Dedifferentiated amniotic fluid mesenchymal stem cell (primary cell): ENCODE results near the gene RPS6KB1.
"Not testable (repeated sequence)": the region's sequence is repeated elsewhere in the genome, so short reads cannot be mapped to it uniquely, and the experiment has no call there.

Source experiments
- DNase-seq: peaks from one replicate; pipeline ENCODE4 v3.0.0-alpha.2; 2016; ENCODE audit errors: extremely low spot score

Gene RPS6KB1

DNA sequence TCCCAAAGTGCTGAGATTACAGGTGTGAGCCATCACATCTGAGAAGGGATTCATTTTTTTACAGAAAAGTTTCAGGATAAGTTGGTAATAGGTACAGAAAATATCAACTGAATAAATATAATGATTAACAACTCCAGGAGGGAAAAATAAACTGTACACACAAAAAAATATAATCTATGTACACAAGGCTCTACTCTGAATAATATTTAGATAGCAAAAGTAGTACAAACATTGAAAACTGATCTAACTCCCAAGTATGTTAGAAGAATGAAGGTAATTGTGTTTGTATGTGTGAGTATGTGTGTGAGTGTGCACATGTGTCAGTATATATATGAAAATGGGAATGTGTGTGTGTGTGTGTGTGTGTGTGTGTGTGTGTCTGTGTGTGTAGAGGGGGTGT lies 20.6 kb upstream of the RPS6KB1 start:
- no peak for DNase-seq

DNA sequence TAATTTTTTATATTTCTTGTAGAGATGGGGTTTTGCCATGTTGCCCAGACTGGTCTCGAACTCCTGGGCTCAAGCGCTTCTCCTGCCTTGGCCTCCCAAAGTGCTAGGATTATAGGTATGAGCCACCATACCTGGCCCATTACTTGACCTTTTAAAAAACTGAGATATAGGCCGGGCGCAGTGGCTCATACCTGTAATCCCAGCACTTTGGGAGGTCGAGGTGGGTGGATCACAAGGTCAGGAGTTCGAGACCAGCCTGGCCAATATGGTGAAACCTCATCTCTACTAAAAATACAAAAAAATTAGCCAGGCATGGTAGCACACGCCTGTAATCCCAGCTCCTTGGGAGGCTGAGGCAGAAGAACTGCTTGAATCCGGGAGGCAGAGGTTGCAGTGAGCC lies 19.5 kb upstream of the RPS6KB1 start:
- DNase-seq = not testable (repeated sequence)

DNA sequence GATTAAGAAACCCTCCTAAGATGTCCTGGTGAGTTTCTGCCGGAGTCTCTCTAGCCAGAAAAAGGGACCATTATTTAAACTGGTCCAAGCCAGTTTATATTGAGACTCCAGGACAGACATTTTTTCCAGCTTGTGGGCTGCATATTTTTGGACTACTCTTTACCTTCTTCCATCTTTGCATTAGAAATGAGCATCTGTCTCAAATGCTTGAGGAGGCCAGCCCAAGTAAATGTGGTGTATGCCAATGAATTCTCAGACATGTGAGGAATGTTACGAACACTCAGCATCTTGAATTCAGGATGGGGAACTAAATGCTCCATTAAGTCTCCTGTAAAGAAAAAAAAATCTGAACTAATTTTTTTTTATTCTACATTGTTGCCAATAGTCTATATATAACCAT lies 18.5 kb upstream of the RPS6KB1 start:
- no peak for DNase-seq

DNA sequence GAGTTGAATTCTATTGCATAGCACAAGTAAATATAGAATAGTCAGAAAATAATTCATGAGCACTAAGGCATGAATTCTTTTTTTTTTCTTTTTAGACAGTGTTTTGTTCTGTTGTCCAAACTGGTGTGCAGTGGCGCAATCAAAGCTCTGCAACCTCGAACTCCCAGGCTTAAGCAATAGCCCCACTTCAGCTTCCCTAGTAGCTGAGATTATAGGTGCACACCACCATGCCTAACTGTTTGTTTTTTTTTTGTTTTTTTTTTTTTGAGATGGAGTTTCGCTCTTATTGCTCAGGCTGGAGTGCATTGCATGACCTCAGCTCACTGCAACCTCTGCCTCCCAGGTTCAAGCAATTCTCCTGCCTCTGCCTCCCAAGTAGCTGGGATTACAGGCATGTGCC lies 16.8 kb upstream of the RPS6KB1 start:
- no peak for DNase-seq

DNA sequence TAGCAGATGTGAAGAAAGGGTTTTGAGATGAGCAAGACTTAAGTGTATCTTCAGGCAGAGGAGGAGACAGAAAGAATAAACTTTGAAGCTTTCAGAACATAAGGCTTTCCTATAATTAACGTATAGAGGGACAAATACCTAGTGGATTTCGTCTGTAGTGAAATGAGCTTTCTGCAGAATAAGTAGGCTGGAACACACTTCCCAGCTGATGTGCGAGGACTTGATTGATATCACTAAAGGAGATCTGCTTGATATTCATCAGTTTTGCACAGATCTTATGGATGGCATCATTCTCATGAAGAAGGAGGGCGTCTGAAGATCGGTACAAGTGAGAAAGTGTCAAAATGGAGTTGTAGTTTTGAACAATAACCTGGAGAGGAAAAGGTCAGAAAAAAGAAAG lies 15.0 kb upstream of the RPS6KB1 start:
- DNase-seq = no peak

DNA sequence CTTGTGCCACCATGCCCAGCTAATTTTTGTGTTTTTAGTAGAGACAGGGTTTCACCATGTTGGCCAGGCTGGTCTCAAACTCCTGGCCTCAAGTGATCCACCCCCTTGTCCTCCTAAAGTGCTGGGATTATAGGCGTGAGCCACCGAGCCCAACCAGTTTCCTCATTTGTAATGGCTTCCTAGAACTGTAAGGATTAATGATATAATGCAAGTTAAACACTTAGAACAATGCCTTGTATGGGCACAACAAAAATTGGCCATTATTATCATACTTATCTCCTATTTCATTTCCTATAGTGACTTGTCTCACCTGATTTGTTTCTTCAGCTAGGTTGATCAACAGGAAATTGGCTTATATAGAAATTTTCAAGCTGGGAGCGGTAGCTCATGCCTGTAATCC lies 14.3 kb upstream of the RPS6KB1 start:
- DNase-seq = no peak

DNA sequence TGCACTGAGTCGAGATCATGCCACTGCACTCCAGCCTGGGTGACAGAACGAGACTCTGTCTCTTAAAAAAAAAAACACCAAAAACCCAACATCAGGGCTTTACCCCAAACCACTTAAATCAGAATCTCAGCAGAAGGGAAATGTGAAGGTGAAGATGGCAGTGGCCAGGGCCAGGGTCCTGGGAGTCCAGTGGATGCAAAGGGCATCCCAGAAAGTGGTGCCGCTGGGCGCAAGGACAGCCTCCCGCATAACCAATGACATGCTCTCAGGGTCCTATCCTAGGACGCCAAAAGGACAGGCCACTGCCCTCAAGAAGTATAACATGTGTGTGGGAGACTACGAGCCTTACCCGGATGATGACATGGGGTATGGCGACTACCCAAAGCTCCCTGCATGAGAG lies 8.1 kb upstream of the RPS6KB1 start:
- no peak for DNase-seq

DNA sequence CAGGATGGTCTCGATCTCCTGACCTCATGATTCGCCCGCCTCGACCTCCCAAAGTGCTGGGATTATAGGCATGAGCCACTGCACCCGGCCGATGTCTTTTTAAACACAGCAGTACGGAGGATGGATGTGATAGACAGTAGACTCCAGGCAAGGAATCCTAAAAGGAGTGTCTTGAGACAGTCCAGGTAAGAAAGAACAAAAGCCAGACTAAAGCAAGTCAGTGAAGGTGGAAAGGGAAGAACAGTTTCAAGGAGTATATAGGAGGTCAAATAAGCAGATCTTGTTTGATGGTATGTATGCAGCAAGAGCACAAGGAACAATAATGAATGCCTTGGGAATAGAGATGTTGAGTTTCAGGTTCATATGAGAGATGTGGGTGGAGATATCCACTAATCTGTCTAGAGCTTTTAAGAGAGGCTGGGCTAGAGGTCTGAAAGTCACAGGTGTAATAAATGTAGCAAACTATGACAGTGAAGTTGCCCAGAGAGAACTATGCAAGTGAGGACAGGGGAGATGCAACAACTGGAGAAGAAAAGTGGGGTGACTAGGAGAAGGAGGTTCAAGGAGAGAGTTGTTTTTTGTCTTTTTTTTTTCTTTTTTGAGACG lies 4.7 kb upstream of the RPS6KB1 start:
- no peak for DNase-seq

DNA sequence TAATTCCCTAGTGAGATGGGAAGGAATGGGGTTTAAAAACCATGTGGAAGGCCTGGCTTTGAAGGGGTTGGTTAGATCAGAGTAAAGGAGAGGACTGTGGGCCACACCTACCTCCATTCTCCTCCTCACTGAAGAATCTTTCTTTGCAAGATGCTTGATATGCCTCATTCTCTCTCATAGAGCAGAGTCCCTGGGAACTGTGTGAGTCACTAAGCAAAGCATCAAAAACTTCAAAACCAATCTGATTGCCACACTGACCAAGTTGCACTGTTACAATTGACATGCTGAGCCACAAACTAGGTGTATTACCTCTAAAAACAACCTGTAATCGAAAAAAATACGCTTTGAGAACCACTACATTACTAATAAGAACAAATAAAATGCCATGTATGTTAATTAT lies 2.2 kb upstream of the RPS6KB1 start:
- DNase-seq = no peak

DNA sequence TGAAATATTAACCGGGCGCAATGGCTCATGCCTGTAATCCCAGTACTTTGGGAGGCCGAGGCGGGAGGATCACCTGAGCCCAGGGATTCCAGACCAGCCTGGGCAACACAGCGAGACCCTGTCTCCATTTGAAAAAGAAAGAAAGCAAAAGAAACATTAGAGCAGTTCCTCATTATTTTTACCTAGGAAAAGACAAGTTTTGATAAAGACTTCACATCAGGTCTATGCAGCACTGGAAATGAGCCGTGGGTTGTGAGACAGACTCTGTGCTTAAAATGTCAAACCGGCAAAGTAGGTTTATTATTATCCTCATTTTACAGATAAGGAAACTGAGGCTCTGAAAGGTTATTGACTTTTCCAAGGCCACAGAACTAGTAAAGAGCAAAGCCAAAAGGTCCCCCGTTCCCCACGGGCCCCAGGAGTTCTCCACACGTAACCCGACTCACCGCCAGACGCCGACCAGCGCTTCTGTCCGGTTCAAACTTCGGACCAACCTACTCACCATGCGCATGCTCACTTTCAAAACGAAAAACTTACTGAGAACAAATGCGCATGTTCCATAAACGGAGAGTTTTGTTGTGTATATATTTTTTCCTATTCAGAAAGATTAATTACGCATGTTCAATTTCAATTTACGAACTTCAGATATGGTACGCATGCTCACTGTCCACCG lies 534 bp upstream of the RPS6KB1 start:
- DNase-seq = no peak

DNA sequence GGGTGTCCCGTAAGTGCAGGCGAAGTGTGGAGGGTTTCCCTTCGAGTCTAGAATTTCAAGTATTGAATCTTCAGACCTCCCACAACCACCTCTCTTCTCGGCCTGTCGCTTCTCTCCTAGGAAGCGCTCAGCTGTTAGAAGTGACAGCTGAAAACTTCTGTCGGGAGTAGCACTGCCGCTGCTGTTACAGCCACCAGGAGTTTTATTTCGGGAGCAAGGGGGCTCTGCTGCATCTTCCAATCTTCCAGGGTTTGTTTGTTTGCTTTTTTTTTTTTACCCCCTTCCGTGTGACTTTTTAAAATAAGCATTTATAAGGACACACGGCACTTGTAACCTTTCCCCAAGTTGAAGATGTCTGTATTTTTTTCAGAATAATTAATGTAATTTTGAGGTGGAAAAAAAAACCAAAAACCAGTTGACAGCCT lies 767 bp downstream of the RPS6KB1 start:
- DNase-seq = no peak

DNA sequence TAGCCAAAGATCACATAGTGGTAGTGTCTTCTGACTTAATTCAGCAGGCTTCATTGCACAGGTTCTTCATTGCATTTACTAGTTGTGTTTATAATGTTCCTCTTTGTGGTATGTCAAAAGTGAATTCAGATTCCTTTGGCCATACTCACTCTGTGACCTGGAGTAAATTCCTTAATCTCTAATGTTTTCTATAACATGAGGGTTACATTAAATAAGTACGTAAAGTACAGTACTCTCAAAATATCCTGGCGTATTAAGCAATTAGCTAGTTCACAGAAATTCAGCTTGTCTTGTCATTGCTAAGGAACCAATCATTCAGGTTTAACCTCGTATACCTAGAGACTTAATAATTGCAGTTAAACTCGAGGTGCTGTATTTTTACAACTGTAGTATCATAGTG lies 4.2 kb downstream of the RPS6KB1 start:
- DNase-seq = no peak

DNA sequence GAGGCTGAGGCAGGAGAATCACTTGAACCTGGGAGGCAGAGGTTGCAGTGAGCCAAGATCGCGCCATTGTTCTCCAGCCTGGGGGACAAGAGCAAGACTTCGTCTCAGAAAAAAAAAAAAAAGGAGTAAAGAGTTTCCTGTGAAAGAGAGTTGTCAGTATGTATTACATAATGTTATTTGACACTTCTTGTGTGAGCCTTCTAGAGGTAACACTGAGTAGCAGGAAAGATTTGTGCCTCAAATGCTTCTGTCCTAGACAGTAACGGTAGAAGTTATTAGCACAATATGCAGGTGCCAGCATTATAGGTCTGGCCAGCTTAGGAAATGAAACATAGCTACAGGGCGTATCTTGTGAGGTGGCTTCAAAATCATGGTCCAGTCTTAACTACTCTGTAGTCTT lies 6.2 kb downstream of the RPS6KB1 start:
- peak; percentile 30 for DNase-seq

DNA sequence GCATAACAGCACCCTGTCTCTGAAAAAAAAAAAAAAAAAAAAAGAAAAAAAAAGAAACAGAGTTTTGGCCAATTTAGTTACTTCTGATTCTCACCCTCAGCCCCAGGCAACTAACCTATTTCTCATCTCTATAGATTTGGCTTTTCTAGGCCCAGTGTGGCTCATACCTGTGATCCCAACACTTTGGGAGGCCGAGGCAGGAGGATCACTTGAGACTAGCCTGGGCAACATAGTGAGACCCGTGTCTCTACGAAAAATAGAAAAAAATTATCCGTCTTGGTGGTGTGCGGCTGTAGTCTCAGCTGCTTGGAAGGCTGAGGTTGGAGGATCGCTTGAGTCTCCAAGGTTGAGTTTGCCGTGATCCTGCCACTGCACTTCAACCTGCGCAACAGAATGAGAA lies 8.7 kb downstream of the RPS6KB1 start:
- no peak for DNase-seq

DNA sequence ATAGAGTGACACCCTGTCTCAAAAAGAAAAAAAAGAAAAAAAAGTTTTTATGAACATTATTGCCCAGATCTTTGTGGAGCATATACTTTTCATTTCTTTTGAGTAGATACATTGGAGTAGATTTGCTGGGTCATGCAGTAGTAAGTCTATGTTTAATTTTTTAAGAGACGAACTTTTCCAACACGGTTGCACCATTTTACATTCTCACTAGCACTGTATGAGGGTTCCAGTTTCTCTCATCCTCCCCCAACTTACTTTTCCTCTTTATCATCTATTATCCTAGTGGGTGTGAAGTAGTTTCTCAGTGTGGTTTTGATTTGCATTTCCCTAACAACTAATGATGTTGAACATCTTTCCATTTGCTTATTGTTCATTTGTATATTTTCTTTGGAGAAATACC lies 10.5 kb downstream of the RPS6KB1 start:
- DNase-seq = no peak

DNA sequence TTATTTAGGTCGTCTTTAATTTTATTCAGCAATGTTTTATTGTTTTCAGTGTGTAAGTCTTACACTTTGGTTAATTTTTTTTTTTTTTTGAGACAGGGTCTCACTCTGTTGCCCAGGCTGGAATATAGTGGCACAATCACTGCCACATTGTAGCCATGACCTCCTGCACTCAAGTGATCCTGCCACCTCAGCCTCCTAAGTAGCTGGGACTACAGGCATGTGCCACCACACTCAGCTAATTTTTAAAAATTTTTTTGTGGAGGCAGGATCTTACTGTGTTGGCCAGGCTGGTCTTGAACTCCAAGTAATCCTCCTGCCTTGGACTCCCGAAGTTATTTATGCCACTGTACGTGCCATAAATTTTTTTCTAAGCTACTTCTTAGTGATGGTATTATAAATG lies 14.5 kb downstream of the RPS6KB1 start:
- DNase-seq = no peak

DNA sequence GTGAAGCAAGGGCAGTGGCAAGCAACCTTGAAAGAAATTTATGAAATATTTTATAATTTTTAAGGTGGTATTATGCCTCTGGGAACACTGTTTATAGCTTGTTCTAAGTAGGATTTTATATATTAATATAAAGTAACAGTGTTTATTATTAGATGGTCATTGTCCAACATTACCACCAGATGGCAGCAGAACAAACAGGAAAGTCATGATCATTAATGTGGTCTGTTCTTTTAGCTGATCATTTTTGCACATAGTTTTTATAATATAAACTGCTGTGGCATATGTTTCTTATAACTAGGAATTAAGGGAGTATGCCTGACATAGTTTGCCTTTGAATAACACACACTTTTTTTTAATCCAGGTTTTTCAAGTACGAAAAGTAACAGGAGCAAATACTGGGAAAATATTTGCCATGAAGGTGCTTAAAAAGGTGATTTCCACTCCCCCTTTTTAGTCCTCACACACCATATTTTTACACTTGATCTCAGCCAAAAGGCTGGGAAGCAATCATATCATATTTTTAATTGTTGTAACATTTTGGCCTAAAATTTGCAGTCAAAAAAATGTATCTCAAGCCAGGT lies 21.4 kb downstream of the RPS6KB1 start:
- peak; percentile 58 for DNase-seq

DNA sequence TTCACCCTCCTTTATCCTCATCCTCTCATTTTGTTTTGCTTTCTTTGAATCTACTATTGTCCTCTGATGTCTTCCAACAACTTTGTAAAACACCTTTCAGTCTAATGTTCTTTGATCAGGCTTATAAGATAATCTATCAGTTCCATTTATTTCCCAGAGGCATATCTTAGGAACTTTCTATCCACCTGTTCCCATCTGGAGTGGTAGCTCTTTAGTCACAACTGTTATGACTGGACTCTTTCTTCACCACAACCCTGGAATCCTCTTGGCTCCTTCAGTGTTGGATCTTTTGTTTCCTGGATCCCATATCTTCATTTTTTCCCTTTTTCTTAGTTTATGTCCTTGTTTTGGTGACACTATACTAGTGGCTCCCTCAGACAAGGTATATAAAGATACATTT lies 23.5 kb downstream of the RPS6KB1 start:
- no peak for DNase-seq

DNA sequence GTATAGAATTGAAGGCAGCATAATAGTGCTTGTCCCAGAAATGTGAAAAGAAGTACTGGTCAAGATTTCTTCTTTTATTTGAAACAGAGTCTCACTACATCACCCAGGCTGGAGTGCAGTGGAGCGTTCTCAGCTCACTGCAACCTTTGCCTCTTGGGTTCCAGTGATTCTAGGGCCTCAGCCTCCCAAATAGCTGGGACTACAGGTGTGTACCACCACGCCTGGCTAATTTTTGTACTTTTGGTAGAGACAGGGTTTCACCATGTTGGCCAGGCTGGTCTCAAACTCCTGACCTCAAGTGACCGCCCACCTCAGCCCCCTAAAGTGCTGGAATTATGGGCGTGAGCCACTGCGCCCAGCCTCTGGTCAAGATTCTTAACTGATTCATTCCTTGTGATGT lies 27.7 kb downstream of the RPS6KB1 start:
- not testable (repeated sequence) for DNase-seq

DNA sequence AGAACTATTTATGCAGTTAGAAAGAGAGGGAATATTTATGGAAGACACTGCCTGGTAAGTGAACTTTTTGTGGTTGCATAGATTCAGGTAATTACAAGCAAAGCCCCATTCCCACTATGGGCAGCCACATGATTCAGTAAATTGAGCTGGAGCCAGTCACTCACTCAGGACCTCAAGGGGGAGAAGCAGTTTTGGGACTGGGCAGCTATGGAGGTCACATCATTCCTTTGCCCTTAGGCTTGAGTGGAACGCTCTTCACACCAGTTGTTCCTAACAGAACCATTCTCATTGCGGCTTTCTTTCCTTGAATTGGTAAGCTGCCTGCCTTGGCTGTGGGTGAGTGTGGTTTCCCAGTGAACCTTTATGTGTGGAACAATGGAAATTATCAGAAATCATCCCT lies 37.2 kb downstream of the RPS6KB1 start:
- not testable (repeated sequence) for DNase-seq

DNA sequence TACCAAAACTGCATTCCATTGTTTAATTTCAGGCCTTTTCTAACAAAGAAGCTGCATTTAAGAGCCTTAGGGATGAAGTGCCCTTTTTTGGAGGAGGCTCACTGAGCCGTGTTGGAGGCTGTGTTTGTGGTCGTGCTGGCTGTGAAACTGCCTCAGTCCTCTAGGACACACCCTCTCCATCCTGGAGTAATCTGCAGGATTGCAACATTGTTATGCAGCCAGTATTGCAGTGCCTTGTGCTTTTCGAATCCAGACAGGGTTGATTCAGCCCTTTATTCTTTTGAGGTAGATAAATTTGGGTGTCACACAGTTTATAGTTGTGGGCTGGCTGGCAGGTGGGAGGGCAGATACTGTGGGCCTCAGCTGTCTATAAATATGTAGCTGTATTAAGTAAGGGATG lies 37.8 kb downstream of the RPS6KB1 start:
- DNase-seq = peak; percentile 53

DNA sequence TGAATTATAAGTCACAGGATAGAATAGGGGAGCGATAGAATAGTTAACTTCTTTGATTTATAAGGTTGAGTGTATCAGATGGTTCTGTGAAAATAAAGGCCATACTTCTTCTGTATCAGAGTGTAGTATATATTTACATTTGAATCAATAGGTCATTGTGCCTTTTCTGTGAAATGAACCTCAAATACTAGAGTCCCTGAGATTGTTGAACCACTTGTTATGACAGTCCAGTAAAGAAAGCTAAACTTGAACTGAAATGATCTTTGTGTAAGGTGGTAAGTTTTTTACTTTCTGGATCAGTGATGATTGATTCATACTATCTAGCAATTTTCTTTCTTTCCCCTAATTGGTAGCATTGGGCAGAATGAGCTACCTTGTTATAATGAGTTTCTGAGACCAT lies 40.4 kb downstream of the RPS6KB1 start:
- not testable (repeated sequence) for DNase-seq

DNA sequence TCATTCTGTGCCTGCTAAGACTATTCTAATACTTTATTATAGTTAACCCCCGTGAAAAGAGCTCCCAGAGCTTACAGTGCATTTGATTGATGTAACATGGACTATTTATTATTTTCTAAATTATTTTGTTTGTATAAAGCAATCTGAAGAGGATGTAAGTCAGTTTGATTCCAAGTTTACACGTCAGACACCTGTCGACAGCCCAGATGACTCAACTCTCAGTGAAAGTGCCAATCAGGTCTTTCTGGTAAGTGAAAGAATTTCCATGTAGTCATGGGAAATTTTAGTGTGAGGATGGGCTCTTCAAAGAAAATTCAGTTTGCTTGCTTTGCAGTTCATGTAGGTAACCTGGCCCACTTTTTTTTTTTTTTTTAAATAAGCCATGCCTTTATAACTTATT lies 47.8 kb downstream of the RPS6KB1 start:
- DNase-seq = not testable (repeated sequence)

DNA sequence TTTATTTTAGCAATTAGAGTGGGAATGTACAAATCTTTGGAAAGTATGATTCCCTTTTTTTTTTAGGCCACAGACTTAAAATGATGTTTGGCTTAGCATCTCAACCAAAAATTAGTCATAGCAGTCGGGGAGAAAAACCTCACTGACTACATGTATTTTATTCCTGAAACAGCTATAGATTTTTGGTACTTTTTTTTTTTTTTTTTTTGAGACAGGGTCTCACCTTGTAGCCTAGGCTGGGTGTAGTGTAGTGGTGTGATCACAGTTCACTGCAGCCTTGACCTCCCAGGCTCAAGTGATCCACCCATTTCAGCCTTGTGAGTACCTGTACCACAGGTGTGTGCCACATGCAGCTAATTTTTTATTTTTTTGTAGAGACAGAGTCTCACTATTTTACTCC lies 48.2 kb downstream of the RPS6KB1 start:
- no peak for DNase-seq
